Activated naive CD8-positive, alpha-beta T cell treated with anti-CD3 and anti-CD28 coated beads, Interleukin-2, amount 50 U/mL, for 16 hours (primary cell): Measurements from ENCODE around the gene TACC2.
"Not testable (repeated sequence)": the region's sequence is repeated elsewhere in the genome, so short reads cannot be mapped to it uniquely, and the experiment has no call there.

ENCODE experiments used
- DNase-seq: peaks from one replicate; pipeline ENCODE4 v3.0.0-alpha.2; 2020; ENCODE audit warnings: low read depth, low spot score

TACC2 gene

DNA sequence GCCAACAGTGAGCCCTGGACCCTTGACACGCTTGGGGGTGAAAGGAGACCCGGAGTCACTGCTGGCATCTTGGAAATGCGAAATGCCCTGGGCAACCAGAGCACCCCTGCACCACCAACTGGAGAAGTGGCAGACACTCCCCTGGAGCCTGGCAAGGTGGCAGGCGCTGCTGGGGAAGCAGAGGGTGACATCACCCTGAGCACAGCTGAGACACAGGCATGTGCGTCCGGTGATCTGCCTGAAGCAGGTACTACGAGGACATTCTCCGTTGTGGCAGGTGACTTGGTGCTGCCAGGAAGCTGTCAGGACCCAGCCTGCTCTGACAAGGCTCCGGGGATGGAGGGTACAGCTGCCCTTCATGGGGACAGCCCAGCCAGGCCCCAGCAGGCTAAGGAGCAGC is 98.5 kb downstream of the TACC2 start:
- no peak for DNase-seq

DNA sequence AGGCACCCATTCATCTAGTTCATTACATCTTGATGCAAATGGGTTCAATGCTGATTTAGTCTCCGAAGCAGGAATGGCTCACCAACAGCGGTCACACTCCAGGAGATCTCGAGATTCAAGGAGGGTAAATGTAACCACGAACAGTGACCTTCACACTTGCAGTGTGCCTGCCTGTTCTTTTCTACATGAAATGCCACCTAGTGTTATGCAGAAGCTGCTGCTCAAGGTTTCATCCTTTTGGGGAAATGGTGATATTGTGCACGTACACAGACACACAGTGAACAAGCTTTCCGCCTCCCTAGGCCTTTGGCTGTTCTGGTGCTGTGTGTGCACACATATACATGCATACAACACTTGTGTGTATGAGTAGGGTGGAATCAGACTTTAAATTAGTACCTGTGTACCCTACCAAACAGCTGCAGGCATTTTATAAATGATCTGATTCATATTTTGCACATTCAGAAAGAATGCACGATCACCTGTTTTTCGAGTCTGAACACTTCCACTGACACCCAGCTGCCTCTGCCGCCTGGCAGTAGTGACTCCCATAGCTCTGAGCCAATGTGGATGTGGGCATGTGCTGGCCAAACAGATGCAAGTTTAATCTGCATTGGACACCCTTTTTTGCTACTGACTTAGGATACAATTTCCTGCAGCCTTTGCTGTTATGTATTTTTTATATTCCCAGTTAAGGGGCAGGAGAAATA is 100.5 kb downstream of the TACC2 start:
- DNase-seq = no peak

DNA sequence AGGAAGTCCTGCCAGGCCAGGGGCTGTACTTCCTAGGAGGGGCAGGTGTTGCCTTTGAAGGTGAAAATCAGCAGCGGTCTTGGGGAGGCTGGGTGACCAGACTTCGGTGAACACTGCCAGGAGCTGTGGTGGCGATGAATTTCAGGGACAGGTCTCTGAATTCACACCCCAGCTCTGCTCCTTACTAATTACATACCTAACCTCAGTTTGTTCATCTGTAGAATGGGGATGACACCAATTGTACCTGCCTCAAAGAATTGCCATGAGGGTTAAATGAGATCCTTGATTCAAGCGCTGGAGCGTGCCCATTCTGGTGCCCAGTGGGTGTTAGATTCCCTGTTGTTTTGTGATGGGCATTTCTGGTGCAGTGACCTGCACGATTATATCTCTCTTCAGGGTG is 102.8 kb downstream of the TACC2 start:
- DNase-seq = no peak

DNA sequence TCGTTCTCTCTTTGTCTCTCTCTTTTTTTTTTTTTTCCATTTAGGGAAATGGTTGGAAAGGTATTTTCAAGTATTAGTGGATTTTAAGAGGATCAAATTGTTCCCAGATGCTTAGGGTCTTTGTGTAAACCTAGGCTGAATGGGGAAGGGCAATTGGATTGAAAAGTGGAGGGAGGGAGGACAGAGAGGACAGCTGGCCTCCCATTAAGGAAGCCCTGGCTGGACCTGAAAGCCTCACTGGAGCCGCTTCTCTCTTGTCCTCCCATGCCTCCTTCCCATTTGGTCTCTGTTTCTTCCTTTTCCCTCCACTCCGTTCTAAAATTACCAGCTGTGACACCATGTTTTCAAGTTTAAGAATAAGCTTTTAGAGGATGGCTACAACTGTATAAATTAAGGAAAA is 104.1 kb downstream of the TACC2 start:
- no peak for DNase-seq

DNA sequence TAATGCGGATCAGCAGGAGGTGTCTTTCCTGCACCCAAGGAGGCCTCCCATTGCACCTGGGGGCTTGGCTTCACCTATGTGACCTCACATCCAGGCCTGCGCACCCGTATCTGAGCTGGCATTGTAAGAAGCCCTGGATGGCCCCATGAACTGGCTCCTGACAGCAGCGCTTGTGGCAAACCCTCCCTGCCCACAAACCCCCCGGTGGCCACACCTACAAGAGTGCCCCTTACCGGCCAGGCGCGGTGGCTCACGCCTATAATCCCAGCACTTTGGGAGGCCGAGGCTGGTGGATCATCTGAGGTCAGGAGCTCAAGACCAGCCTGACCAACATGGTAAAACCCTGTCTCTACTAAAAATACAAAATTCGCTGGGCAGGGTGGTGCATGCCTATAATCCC is 107.2 kb downstream of the TACC2 start:
- not testable (repeated sequence) for DNase-seq

DNA sequence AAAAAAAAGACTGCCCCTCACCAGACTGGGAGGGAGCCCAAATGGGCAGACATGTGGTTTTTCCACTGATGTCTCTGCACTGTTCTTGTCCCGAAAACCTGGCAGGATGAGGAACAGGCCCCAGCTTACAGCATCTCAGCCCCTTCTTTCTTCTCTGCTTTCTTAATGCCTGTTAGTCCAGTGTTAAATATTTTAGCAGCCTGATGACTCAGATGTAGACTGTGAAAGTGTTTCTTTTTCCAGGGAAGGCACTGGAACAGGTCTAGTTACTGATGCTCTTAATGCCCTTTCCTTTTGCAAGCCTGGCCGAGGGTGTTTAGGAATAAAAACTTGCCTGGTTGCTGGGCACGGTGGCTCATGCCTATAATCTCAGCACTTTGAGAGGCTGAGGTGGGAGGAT is 107.7 kb downstream of the TACC2 start:
- DNase-seq = no peak

DNA sequence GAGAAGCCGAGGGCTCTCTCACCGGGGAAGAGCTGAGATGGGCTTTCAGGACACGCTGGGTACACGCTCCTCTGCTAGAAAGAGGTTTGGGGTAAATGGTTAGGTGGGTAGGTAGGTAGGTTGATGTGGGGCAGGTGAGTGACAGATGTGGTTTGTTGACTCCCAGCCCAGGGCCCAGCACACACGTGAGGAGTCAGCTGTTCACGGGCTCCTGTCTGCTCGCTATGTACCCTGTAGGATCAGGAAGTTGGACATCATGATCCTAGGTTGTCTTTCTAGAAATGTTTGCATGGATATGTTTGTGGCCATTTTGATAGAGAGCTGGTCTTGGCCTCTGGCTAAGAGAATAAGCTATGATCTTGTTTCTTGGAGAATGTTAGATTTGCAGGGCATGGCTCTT is 109.0 kb downstream of the TACC2 start:
- DNase-seq = no peak

DNA sequence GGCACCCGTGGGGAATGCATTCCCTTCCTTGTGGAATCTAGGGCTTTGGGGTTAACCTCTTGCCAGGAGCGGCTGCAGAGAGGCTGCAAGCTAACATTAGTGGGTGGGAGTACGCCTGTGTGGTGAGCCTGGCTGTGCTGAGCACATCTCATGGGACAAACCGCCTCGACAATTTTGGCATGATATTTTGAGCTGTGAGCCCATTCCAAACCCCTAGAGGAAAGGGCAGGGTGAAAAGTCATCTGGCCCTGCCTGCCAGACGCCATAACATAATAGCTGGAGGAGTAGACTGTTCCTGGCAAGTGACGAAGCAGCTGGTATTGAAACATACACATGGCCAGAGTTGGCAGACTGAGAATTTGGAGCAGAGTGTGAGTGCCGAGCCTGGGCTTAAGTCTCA is 110.0 kb downstream of the TACC2 start:
- no peak for DNase-seq

DNA sequence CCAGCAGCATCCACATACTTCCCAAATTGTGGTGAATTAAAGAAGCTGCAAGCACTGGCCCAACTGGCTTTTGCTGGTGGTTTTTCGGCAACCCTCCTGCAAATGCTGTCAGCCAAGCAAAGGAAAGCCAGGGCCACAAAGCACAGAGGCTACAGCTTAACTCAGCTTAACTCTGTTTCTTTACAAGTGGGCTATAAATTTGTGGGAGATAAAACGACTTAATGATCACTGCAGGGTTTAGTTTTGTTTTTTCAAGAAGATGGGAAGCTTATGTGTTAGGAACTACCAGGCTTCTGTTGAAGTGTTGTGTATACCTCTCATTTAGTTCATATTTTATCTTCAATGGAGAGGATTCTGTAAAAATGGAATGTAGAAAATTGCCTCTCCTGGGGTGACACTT is 110.6 kb downstream of the TACC2 start:
- DNase-seq = no peak

DNA sequence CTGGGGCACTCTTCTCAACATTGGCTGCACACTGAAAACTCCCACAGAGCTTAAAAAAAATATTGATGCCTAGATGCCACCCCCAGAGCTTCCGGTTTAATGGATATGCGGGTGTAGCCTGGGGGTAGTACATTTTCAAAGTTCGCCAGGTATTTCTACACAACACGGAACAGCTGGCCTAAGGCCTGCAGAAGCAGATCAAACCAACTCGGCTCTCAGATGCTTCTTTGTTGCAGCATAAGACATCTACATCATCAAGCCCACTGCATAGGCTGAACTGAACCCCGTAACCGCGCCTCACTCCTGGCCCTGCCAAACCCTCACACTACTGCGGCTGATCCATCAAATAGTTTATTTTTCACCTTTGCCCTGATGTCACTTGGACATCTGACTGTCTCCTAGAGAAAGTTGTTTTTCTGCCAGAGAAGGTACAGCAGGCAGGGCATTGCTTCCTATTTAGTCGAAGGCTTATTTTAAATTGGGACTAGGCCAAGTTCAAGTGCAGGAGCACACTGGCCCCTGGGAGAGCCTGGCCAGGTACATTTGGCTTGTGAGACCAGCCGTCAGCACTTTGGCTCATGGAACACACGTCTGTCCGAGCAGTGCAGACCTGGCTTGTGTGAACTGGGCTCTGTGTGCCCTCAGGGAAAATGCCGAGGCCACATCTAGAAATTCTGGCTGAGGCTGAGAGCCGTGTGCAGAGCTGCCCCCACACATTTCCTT is 113.3 kb downstream of the TACC2 start:
- no peak for DNase-seq

DNA sequence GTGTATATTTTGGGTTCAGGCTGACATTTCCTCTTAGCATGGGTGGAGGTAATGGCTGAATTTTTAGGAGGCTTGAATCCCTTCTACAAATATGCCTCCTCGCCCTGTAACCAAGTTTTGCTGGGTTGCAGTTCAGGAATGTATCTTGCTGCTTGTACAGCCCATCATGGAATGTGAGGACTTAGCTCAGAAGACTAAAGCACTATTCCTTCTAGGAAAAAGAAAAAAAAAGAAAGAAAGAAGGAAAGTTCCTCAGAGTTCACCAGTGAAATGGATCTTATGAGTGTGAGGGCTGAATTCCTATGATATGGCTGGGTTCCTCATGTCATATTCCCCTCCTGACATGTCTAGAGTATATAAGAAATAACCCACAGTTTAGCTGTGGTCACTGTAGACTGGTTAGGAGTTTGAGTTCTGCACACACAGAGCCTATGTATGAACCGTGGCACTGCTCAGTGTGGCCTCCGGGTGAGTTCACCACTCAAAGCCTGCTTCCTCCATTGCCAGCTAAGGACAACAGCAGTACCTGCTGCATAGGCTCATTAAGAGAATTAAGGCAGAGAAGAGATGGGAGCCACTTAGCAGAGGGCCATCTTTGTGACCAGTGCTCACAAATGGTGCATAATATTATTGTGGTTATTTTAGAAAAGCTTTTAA is 114.0 kb downstream of the TACC2 start:
- DNase-seq = no peak

DNA sequence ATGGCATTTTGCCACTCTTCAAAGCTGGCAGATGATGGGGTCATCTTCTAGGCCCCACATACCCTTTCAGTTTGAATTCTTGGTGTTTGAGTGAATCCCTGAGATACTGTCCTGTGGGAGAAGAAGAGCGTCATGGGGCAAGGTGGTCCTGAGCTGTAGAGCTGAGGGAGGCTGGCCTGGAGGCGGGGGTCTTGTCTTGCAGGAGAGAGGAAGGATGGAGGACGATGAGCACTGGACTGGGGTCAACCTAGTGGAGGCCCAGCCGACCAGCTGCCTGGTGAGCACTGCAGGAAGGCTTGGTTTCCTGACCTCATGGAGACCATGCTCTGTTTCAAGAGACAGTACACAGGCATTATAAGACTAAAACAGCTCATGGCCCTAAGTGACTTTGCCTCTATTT is 114.6 kb downstream of the TACC2 start:
- DNase-seq = no peak

DNA sequence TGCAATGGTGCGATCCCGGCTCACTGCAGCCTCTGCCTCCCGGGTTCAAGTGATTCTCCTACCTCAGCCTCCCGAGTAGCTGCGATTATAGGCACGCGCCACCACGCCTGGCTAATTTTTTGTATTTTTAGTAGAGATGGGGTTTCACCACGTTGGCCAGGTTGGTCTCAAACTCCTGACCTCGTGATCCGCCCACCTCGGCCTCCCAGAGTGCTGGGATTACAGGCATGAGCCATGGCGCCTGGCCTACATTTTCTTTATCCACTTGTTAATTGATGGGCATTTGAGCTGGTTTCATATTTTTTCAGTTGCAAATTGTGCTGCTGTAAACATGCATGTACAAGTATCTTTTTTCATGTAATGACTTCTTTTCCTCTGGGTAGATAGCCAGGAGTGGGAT is 119.8 kb downstream of the TACC2 start:
- not testable (repeated sequence) for DNase-seq

DNA sequence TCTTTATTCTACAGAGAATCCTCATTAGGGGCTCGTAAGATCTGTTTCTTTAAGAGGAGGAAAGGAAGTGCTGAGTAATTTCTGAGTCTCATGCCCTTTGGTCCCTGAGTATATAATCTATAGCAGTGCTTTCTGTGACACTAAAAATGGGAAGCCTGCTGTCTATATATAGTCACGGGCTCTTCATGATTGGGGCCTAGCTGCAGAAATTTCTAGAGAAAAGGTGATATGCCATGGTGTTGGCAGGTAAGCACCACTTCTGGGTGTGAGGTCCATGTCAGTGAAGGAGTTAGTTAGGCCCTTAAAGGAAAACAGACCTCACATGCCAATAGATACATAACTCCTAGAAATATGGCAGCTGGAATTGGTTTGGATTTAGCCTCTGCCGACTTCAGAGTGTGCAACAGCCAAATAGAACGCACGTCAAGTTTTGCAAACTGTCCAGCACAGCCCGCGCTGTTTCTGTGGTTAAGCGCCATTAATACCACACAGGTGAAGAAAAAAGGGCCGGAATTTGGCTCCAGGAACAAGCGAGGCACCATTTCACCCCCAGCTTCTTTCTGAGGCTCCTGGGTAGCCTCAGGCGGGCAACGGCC is 123.2 kb downstream of the TACC2 start:
- no peak for DNase-seq

DNA sequence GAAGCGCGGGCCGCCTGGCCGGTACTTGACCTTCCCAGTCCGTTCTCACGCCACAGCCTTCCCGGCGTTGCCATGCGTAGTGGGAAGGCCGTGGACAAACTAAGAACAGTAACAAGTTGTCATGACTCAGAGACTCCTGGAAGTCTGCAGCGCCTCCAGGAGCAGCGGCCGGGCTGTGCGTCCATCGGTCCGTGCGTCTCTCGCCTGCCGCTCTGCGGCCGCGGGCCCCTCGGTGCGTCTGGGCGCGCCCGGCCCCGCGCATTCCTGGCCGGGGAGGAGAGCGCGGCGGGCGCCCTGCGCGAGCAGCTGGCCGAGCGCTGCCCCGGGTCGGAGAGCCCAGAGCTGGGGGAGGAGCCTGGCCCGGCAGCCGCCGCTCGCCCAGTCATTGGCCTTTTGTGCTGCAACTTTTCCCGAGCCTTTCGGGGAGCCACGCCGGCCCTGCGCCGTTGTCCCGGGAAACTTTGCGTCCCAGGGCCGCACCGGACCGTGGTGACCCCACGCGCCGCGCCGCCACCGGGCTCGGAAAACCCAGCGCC is 123.7 kb downstream of the TACC2 start:
- no peak for DNase-seq

DNA sequence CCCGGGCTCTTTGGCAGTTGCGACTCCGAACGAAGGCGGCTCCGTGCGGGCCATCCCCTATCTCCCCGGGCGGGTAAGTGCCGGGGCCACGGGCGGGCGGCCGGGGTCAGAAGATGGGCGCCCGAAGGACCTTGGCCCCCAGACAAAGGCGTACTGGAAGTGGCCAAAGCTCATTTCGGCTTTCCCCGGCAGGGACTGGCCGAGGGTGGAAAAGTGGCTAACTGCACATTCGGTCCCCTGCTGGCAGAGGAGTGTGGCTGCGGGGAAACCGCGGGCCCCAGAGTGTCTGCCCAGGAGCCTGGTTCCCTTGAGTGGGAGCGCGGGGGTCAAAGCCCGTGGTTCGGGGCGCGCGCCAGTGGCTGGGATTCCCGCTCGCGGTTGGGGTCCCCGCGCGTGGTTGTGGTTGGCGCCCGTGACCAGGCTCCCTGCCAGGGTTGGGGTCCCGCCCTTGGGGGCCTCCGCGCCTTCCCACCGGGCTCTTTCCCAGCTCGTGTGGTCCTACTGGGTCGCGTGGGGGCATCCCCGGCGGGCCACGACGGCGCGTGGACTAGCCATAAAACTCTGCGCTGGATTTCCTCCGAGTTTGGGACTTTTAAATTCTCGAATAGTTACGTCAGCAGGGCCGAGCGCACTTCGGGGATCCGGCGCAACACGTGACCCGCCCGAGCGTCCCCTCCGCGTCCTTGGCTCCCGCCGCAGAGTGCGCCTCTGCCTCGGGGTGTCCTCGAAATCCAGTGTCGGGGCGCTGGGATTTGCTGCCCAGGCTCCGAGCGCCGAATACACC is 124.4 kb downstream of the TACC2 start:
- DNase-seq = no peak

DNA sequence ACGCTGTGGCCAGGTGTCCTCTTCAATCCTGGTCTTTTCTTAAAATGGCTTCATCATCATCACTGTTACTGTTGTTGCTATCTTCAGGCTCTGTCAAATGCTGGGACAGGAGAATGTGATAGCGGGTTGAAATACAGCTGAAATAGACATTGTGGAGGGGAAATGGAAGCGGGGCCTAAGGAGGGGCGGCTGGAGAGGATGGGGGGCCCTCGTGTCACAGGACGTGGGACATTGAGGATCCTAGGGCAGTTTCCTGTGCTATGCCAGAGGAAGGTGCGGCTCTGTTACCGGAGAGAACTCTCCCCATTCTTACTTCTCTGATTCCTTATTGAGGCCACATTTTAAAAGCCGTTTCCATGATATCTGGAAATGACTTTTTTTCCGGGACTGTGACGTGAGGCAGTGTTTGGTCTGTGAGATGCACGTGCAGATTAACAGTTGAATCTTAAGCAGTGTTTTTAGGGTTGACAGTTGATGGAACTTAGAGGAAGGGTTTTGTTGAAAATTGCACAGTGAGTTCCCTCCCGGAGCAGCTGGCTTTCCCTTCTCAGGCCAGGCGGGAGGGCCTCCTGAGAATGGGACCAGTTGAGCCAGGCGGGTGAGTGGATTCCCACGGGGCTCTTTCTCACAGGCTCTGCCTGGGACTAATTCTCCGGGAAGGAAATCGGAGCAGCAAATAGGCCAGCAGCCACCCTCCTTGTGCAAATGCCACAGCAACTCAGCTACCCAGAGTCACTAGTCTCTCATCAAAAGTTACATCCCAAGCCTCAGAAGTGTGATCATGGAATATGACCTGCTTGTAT is 125.2 kb downstream of the TACC2 start:
- DNase-seq = no peak

DNA sequence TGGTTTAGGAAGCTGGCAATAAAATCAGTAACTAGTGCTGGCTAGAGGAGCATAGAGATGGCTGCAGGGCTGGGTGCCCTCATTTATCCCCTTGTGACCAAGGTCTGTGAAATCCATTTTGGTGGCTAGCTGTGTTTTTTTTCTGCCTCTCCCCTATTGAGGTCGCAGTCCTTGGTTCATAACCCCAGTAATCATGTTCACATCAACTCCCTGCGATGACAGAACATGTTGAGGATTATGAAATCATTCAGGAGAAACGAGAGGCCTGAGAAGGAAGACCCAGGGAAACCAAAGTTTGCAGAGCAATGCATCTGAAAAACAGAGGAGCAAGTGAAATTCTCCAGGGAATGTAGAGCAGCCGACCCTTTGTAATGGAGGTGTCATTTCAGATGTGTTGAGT is 126.9 kb downstream of the TACC2 start:
- DNase-seq = no peak

DNA sequence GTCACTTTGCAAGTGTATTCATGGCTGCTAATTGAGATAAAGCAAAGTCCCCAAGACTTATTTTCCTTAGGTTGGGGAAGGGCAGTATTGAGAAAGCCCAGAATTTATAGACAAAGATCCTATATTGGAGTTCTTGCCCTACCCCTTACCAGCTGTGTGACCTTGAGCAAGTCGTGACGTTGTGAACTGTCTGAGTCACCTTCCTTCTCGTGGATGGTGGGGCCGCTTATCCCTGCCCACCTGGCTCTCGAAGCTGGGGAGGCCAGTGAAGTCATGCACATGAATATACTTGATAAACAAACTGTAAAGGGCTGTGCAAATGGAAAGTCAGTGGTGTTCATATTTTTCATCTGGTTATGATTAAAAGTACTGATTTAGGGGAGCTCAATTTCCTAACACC is 127.4 kb downstream of the TACC2 start:
- DNase-seq = no peak

DNA sequence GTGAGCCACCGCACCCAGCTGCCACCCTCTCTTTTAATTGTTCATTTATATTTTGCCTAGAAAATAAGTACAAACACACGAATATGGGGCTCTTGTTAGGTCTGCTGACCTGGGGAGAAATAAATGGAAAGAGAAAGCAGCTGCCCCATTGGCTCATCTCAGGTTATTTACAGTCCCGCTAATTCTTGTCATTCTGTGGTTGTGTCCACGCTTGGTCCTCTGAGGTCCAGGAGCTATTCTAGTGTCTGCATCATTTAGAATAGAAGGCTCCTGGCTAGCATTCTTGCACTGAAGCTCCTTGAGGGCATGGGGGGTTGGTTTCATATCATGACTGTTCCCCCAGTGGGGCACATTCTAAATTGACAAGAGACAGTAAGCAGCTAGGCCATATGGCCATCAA is 128.5 kb downstream of the TACC2 start:
- no peak for DNase-seq
